Ovary (tissue), 9 donors: Measurements from ENCODE around the gene PLCB3. TPM values are rescaled to one million over a fixed set of nuclear protein-coding genes. Genes with fewer than 3 reads are reported as not detected.

Experiments
- DNase-seq, 5 donors: peaks; one replicate each; pipeline ENCODE4 v3.0.0-alpha.2; 2019 to 2020
- H3K27ac ChIP-seq, 2 donors: fragments of 200-600 bp; one replicate each; pipeline versions ENCODE4 v1.5.1 to v1.8.0; 2019 to 2022
- H3K27me3 ChIP-seq: fragments of 200-600 bp; one replicate; pipeline ENCODE4 v1.8.0; 2022
- H3K36me3 ChIP-seq: fragments of 200-600 bp; sonication (generic); one replicate; pipeline ENCODE4 v1.5.1; 2019
- H3K4me1 ChIP-seq: one replicate; pipeline ENCODE4 v1.8.1; 2013; ENCODE audit warnings: mild to moderate bottlenecking, moderate library complexity; ENCODE audit not compliant: insufficient read depth
- H3K4me3 ChIP-seq: fragments of 200-600 bp; sonication (generic); one replicate; pipeline ENCODE4 v1.5.1; 2017
- H3K9me3 ChIP-seq, 2 donors: fragments of 200-600 bp in 1 of 2; sonication (generic) in 1 of 2; one replicate each; pipeline versions ENCODE4 v1.5.1 to v1.8.1; 2013 to 2019; ENCODE audit warnings: mild to moderate bottlenecking in 1 of 2, moderate library complexity in 1 of 2
- EP300 ChIP-seq: sonication (generic); formaldehyde crosslinking; IDR thresholded peaks from one replicate; pipeline ENCODE4 v1.6.1; 2017; ENCODE audit warnings: antibody characterized with exemption
- POLR2A ChIP-seq: fragments of 450-650 bp; IDR thresholded peaks from one replicate; pipeline ENCODE4 v1.6.1; 2017; ENCODE audit warnings: antibody characterized with exemption, mild to moderate bottlenecking, moderate library complexity
- WGBS, 3 donors: extraction: QIAGEN DNeasy Blood & Tissue Kit in 1 of 3; methylation state at CpG; one replicate each; pipeline versions ENCODE4 v1.1.5 to v1.1.7; 2013 to 2017; 5-methylcytosine and 5-hydroxymethylcytosine counted together
- intact Hi-C, 4 donors: fragments of 100-400 bp; cut with DNase I; formaldehyde crosslinking; loops; one replicate each; pipeline versions ENCODE4 v1.11.0 to v1.15.1; 2022 to 2023
- polyA plus RNA-seq, 2 donors: library from polyadenylated mRNA; stranded (reverse); fragments of 200-250 nt in 1 of 2; fragments of 350-450 nt in 1 of 2; fragmentation: Illumina TruSeq in 1 of 2; extraction: RNeasy Lipid Tissue Mini Kit (QIAGEN cat#74804) in 1 of 2; gene quantifications; one replicate each; pipeline ENCODE4 v1.2.3, GENCODE V29; 2013 to 2014
- small RNA-seq: library from RNA; depleted of rRNA; stranded (forward); fragments of <200 nt; gene quantifications from one replicate; pipeline ENCODE3, GENCODE V24; 2016
- total RNA-seq, 7 donors: library from RNA; depleted of rRNA in 2 of 7; stranded (reverse); fragments of >200 nt in 2 of 7; fragmentation: NEBNext Ultra II Directional in 3 of 7; extraction: Animal tissue kit (Norgen Biotek cat#: 25700) in 3 of 7; gene quantifications; one replicate each; pipeline versions ENCODE4 v1.1.0 to v1.2.4, GENCODE V29; 2016 to 2023
- TF ChIP-seq, protein P1 (sequence below), 3 donors: fragments of 450-650 bp in 2 of 3; fragments of 200-600 bp in 1 of 3; IDR thresholded peaks; one replicate each; pipeline versions ENCODE4 v1.5.1 to v1.8.0; 2016 to 2022; ENCODE audit warnings: antibody characterized with exemption in 3 of 3, mild to moderate bottlenecking in 1 of 3
- donor health status: DM: no; HTN: no; CAD: no; lungs with moderate emphysema.
- donor health status: DM: no; HTN: no; CAD: no.
- donor health status: Bipolar disorder and iron deficiency.
- donor health status: DM: yes; HTN: yes; CAD: no.
- donor health status: DM: no; HTN: no; CAD: no.
- donor health status: DM: yes; HTN: yes; CAD: no.

Gene PLCB3
- total and polyA plus RNA-seq, 9 donors, result 5.3 to 44.8 (median 29.1) TPM

- intact Hi-C loops, result loop anchor here in 1 of 4 donors (5.0 kb wide), 1 partner anchor 41 kb away; the partner anchor contains the start of gene RPS6KA4
- Histone ChIP-seq H3K36me3 (no peaks in the 10 kb centered on the region), H3K9me3 (no peaks in the 10 kb centered on the region), H3K27me3 (no peaks in the 10 kb centered on the region), H3K4me1 (peaks cover 9% of the 10 kb centered on the region), H3K4me3 (peak overlapping the region; percentile 65), H3K27ac (peak overlapping the region; percentile 81 to 99)
- DNase-seq, result peak in 2 of 5 donors; percentile 61 to 70
- WGBS, 3 donors, result 4 to 6% (median 5%) methylated on average over 32 of the region's 32 CpGs
- no peak for TF ChIP-seq EP300
- TF ChIP-seq POLR2A, result no peak
- TF ChIP-seq, protein P1, sequence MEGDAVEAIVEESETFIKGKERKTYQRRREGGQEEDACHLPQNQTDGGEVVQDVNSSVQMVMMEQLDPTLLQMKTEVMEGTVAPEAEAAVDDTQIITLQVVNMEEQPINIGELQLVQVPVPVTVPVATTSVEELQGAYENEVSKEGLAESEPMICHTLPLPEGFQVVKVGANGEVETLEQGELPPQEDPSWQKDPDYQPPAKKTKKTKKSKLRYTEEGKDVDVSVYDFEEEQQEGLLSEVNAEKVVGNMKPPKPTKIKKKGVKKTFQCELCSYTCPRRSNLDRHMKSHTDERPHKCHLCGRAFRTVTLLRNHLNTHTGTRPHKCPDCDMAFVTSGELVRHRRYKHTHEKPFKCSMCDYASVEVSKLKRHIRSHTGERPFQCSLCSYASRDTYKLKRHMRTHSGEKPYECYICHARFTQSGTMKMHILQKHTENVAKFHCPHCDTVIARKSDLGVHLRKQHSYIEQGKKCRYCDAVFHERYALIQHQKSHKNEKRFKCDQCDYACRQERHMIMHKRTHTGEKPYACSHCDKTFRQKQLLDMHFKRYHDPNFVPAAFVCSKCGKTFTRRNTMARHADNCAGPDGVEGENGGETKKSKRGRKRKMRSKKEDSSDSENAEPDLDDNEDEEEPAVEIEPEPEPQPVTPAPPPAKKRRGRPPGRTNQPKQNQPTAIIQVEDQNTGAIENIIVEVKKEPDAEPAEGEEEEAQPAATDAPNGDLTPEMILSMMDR (IDR thresholded peaks at IDR 0.05), result no peak
Measured at GRCh38 chr11:64316672-64317324, 65.5 kb downstream of the PLCB3 start.

DNA sequence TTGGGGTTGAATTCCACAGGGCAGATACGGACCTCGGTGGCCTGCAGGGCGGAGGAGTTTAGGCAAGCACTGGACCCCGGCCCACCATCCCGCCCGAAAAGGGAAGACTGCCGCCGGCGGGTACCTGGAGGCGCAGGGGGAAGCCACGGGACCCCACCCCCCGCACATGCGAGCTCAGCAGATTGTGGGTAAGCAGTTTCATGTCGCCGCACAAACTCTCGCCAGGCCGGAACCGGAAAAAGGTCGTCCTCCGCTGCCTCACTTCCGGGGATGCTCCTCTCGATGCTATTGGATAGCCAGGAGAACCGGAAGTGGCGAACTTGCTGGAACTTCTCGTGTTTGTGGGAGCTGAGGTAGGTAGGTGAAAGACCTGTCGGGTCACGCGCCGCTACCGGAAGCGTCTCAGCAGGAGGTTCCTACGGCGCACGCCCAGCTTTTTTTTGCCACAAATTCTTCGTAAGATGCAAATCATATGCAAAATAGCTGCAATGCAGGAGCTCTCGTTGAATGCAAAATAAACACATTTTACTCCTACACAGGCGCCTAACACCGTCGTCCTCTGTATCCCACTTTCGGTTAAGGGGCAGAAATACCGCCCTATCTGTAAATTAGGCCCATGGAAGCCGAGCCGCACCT lies 66.1 kb downstream of the PLCB3 start, which contains the start of gene TRMT112:
Gene TRMT112, minus strand, starts transcription at position 235 of the 636 bp plus-strand sequence. Its CDS starts 33 bp downstream, at position 202.
- intact Hi-C loops, result loop anchor here in 1 of 4 donors (5.0 kb wide), 1 partner anchor 40 kb away; the partner anchor contains the start of gene RPS6KA4
- Histone ChIP-seq H3K27me3 (no peaks in the 10 kb centered on the region), H3K27ac (peak within 1 kb of the TSS; percentile 81 to 99), H3K4me3 (peak within 1 kb of the TSS; percentile 65), H3K9me3 (no peaks in the 10 kb centered on the region), H3K36me3 (no peaks in the 10 kb centered on the region), H3K4me1 (peaks cover 9% of the 10 kb centered on the region)
- TF ChIP-seq POLR2A (peak; percentile 96), EP300 (peak; percentile 84)
- TF ChIP-seq, protein P1 (IDR thresholded peaks at IDR 0.05), result no peak
- peak; percentile 93 to 98 (median 94) for DNase-seq
- WGBS, 3 donors, result 0% methylated on average over 42 to 43 of the region's 43 CpGs

DNA sequence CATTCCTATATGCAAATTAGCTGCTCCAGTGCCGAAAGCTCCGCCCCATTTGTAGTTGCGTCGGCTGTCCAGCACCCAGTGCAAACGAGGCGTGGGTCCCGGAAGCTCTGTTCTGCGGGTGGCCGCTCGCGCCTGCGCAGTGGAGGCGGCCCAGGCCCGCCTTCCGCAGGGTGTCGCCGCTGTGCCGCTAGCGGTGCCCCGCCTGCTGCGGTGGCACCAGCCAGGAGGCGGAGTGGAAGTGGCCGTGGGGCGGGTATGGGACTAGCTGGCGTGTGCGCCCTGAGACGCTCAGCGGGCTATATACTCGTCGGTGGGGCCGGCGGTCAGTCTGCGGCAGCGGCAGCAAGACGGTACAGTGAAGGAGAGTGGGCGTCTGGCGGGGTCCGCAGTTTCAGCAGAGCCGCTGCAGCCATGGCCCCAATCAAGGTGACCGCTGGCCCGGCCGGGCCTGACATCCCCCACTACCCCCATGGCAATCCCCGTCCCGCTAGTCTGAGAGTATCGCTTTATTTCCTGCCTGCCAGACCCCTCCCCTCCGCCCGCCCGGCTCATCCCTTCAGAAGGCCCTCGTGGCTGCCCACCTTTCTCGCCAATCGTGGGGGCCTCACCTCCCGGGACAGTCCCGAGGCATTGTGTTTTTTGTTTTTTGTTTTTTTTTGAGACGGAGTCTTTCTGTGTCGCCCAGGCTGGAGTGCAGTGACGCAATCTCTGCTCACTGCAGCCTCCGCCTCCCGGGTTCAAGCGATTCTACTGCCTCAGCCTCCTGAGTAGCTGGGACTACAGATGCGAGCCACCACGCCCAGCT lies 66.8 kb downstream of the PLCB3 start, which contains the start of gene PRDX5:
Gene PRDX5, plus strand, starts transcription at position 161 of the 805 bp plus-strand sequence. Its CDS starts 95 bp downstream, at position 256.
- peak within 1 kb of the TSS; percentile 65 for H3K4me3 ChIP-seq
- peak; percentile 94 to 96 (median 95) for DNase-seq
- no peaks in the 10 kb centered on the region for H3K9me3 ChIP-seq
- TF ChIP-seq EP300, result no peak
- TF ChIP-seq POLR2A, result peak; percentile 93
- TF ChIP-seq, protein P1 (IDR thresholded peaks at IDR 0.05), result peak; percentile 11 to 72 (median 65)
- H3K4me1 ChIP-seq, result peaks cover 9% of the 10 kb centered on the region
- H3K27ac ChIP-seq, result peak within 1 kb of the TSS; percentile 81 to 99
- WGBS, 3 donors, result 0% methylated on average over 57 to 61 of the region's 61 CpGs
- H3K27me3 ChIP-seq, result no peaks in the 10 kb centered on the region
- no peaks in the 10 kb centered on the region for H3K36me3 ChIP-seq
- intact Hi-C loops, result loop anchor here in 1 of 4 donors (5.0 kb wide), 1 partner anchor 39 kb away; the partner anchor contains the start of gene RPS6KA4

Small RNAs within 50 kb of the gene (small RNA-seq; reads per million reads assigned to genes)
- gene RF00019, result not detected

Other genes with a start within 250 kb of the PLCB3 start
- gene FLRT1, start 215.6 kb upstream of the PLCB3 start, total RNA-seq, result 1 to 10 TPM in 1 of 7 donors, under 1 TPM in 6; 0.23 to 1.2 (median 0.45) TPM
- gene FLRT1, start 215.6 kb upstream of the PLCB3 start, polyA plus RNA-seq, result under 1 TPM; 0.13 to 0.17 TPM
- gene MACROD1, start 85.4 kb upstream of the PLCB3 start, total RNA-seq, result 10 to 100 TPM; 24.9 to 50.2 (median 34.2) TPM
- gene MACROD1, start 85.4 kb upstream of the PLCB3 start, polyA plus RNA-seq, result 10 to 100 TPM; 21.1 to 24.1 TPM
- gene STIP1, start 65.4 kb upstream of the PLCB3 start, total RNA-seq, result 100 to 1,000 TPM in 4 of 7 donors, 10 to 100 TPM in 3; 56.8 to 178 (median 111) TPM
- gene STIP1, start 65.4 kb upstream of the PLCB3 start, polyA plus RNA-seq, result 100 to 1,000 TPM in 1 of 2 donors, 10 to 100 TPM in 1; 48.4 to 238 TPM
- gene FERMT3, start 44.8 kb upstream of the PLCB3 start, total RNA-seq, result 10 to 100 TPM in 2 of 7 donors, 1 to 10 TPM in 5; 3.7 to 19.7 (median 7.5) TPM
- gene FERMT3, start 44.8 kb upstream of the PLCB3 start, polyA plus RNA-seq, result 1 to 10 TPM; 2.2 to 6.4 TPM
- gene TRPT1, start 25.3 kb upstream of the PLCB3 start, total RNA-seq, result 10 to 100 TPM; 23.4 to 41.4 (median 32.6) TPM
- 10 to 100 TPM; 16.6 to 37.4 TPM for gene TRPT1, start 25.3 kb upstream of the PLCB3 start, polyA plus RNA-seq
- gene NUDT22, start 25.3 kb upstream of the PLCB3 start, total RNA-seq, result 10 to 100 TPM; 31.8 to 52.7 (median 42.2) TPM
- 10 to 100 TPM in 1 of 2 donors, 1 to 10 TPM in 1; 4.8 to 32.3 TPM for gene NUDT22, start 25.3 kb upstream of the PLCB3 start, polyA plus RNA-seq
- gene DNAJC4, start 21.0 kb upstream of the PLCB3 start, total RNA-seq, result 10 to 100 TPM; 25.0 to 62.2 (median 43.1) TPM
- 10 to 100 TPM; 28.8 to 69.1 TPM for gene DNAJC4, start 21.0 kb upstream of the PLCB3 start, polyA plus RNA-seq
- gene VEGFB, start 16.9 kb upstream of the PLCB3 start, total RNA-seq, result 100 to 1,000 TPM in 5 of 7 donors, 10 to 100 TPM in 2; 27.4 to 164 (median 125) TPM
- 100 to 1,000 TPM in 1 of 2 donors, 10 to 100 TPM in 1; 81.9 to 124 TPM for gene VEGFB, start 16.9 kb upstream of the PLCB3 start, polyA plus RNA-seq
- gene FKBP2, start 10.4 kb upstream of the PLCB3 start, total RNA-seq, result 10 to 100 TPM; 41.4 to 88.0 (median 49.5) TPM
- gene FKBP2, start 10.4 kb upstream of the PLCB3 start, polyA plus RNA-seq, result 100 to 1,000 TPM in 1 of 2 donors, 10 to 100 TPM in 1; 25.1 to 132 TPM
- 10 to 100 TPM; 27.8 to 71.3 (median 60.3) TPM for gene PPP1R14B, start 4.6 kb upstream of the PLCB3 start, total RNA-seq
- 10 to 100 TPM; 15.1 to 36.0 TPM for gene PPP1R14B, start 4.6 kb upstream of the PLCB3 start, polyA plus RNA-seq
- gene BAD, start 33.1 kb downstream of the PLCB3 start, total RNA-seq, result 100 to 1,000 TPM in 1 of 7 donors, 10 to 100 TPM in 6; 54.8 to 125 (median 63.6) TPM
- gene BAD, start 33.1 kb downstream of the PLCB3 start, polyA plus RNA-seq, result 10 to 100 TPM in 1 of 2 donors, 1 to 10 TPM in 1; 3.4 to 81.9 TPM
- gene GPR137, start 34.3 kb downstream of the PLCB3 start, total RNA-seq, result 10 to 100 TPM in 6 of 7 donors, 1 to 10 TPM in 1; 9.1 to 30.9 (median 23.8) TPM
- 10 to 100 TPM in 1 of 2 donors, 1 to 10 TPM in 1; 3.1 to 23.2 TPM for gene GPR137, start 34.3 kb downstream of the PLCB3 start, polyA plus RNA-seq
- gene KCNK4, start 39.8 kb downstream of the PLCB3 start, total RNA-seq, result not detected
- gene KCNK4, start 39.8 kb downstream of the PLCB3 start, polyA plus RNA-seq, result not detected
- not detected for gene CATSPERZ, start 48.8 kb downstream of the PLCB3 start, total RNA-seq
- not detected for gene CATSPERZ, start 48.8 kb downstream of the PLCB3 start, polyA plus RNA-seq
- gene ESRRA, start 54.0 kb downstream of the PLCB3 start, total RNA-seq, result 10 to 100 TPM in 6 of 7 donors, 1 to 10 TPM in 1; 9.2 to 17.4 (median 15.7) TPM
- gene ESRRA, start 54.0 kb downstream of the PLCB3 start, polyA plus RNA-seq, result 10 to 100 TPM in 1 of 2 donors, 1 to 10 TPM in 1; 2.3 to 11.9 TPM
- gene TRMT112, start 66.0 kb downstream of the PLCB3 start, total RNA-seq, result 100 to 1,000 TPM; 207 to 432 (median 275) TPM
- gene TRMT112, start 66.0 kb downstream of the PLCB3 start, polyA plus RNA-seq, result 100 to 1,000 TPM; 272 to 383 TPM
- 100 to 1,000 TPM; 160 to 400 (median 192) TPM for gene PRDX5, start 66.6 kb downstream of the PLCB3 start, total RNA-seq
- 100 to 1,000 TPM; 272 to 334 TPM for gene PRDX5, start 66.6 kb downstream of the PLCB3 start, polyA plus RNA-seq
- gene CCDC88B, start 88.7 kb downstream of the PLCB3 start, total RNA-seq, result 1 to 10 TPM; 3.4 to 7.5 (median 3.5) TPM
- gene CCDC88B, start 88.7 kb downstream of the PLCB3 start, polyA plus RNA-seq, result 1 to 10 TPM in 1 of 2 donors, under 1 TPM in 1; 0.95 to 3.6 TPM
- gene RPS6KA4, start 107.6 kb downstream of the PLCB3 start, total RNA-seq, result 10 to 100 TPM in 6 of 7 donors, 1 to 10 TPM in 1; 7.3 to 31.4 (median 16.9) TPM
- 10 to 100 TPM in 1 of 2 donors, 1 to 10 TPM in 1; 4.0 to 12.1 TPM for gene RPS6KA4, start 107.6 kb downstream of the PLCB3 start, polyA plus RNA-seq